Heart left ventricle (tissue), 16 donors: ENCODE measurements around the gene ST7. TPM values are rescaled to one million over a fixed set of nuclear protein-coding genes. Genes with fewer than 3 reads are reported as not detected.

Experiments
- ATAC-seq, 4 donors: fragments of 200-7000 bp; cut with Tn5 transposase; one replicate each; pipeline ENCODE4 v1.9.1; 2020 to 2022; ENCODE audit warnings: moderate library complexity in 4 of 4, mild to moderate bottlenecking in 3 of 4, moderate number of reproducible peaks in 1 of 4
- DNase-seq, 5 donors: peaks; one replicate each; pipeline ENCODE4 v3.0.0-alpha.2; 2020
- H3K27ac ChIP-seq, 12 donors: fragments of 200-600 bp; sonication (generic) in 4 of 12; one replicate each; pipeline versions ENCODE4 v1.5.0 to v1.8.0; 2016 to 2022; ENCODE audit warnings: mild to moderate bottlenecking in 2 of 12
- H3K27me3 ChIP-seq, 9 donors: fragments of 200-600 bp; sonication (generic) in 2 of 9; one replicate each; pipeline versions ENCODE4 v1.5.1 to v1.8.0; 2016 to 2022; ENCODE audit warnings: mild to moderate bottlenecking in 3 of 9
- H3K36me3 ChIP-seq, 9 donors: fragments of 200-600 bp; sonication (generic) in 2 of 9; one replicate each; pipeline versions ENCODE4 v1.5.0 to v1.8.0; 2018 to 2022; ENCODE audit warnings: mild to moderate bottlenecking in 2 of 9
- H3K4me1 ChIP-seq, 12 donors: fragments of 200-600 bp; sonication (generic) in 4 of 12; one replicate each; pipeline versions ENCODE4 v1.5.0 to v1.8.0; 2016 to 2022; ENCODE audit warnings: mild to moderate bottlenecking in 3 of 12
- H3K4me3 ChIP-seq, 12 donors: fragments of 200-600 bp; sonication (generic) in 4 of 12; one replicate each; pipeline versions ENCODE4 v1.5.0 to v1.8.0; 2017 to 2022; ENCODE audit warnings: mild to moderate bottlenecking in 9 of 12, moderate library complexity in 4 of 12
- H3K9me3 ChIP-seq, 12 donors: fragments of 200-600 bp; sonication (generic) in 4 of 12; one replicate each; pipeline versions ENCODE4 v1.5.0 to v1.8.0; 2016 to 2022; ENCODE audit warnings: mild to moderate bottlenecking in 1 of 12
- CTCF ChIP-seq, 12 donors: fragments of 200-600 bp; sonication (generic) in 4 of 12; IDR thresholded peaks; one replicate each; pipeline versions ENCODE4 v1.5.0 to v1.8.0; 2018 to 2022; ENCODE audit warnings: antibody characterized with exemption in 12 of 12, mild to moderate bottlenecking in 5 of 12
- POLR2A ChIP-seq, 2 donors: fragments of 450-650 bp; IDR thresholded peaks; one replicate each; pipeline ENCODE4 v1.6.1; 2017; ENCODE audit warnings: antibody characterized with exemption in 2 of 2, mild to moderate bottlenecking in 2 of 2, moderate library complexity in 2 of 2
- WGBS, 4 donors: extraction: QIAGEN DNeasy Blood & Tissue Kit in 2 of 4; methylation state at CpG; one replicate each; pipeline versions ENCODE4 v1.1.5 to v1.1.7; 2013 to 2018; 5-methylcytosine and 5-hydroxymethylcytosine counted together
- intact Hi-C, 10 donors: fragments of 100-400 bp; cut with DNase I; formaldehyde crosslinking; loops; one replicate each; pipeline versions ENCODE4 v1.11.1 to v1.14.2; 2022
- polyA plus RNA-seq, 2 donors: library from polyadenylated mRNA; stranded (reverse); fragments of 200-250 nt; gene quantifications; one replicate each; pipeline ENCODE4 v1.2.3, GENCODE V29; 2013
- total RNA-seq, 9 donors: library from RNA; depleted of rRNA in 2 of 9; stranded (reverse); fragments of >200 nt in 2 of 9; fragmentation: NEBNext Ultra II Directional in 3 of 9; extraction: Animal tissue kit (Norgen Biotek cat#: 25700) in 3 of 9; gene quantifications; one replicate each; pipeline versions ENCODE4 v1.1.0 to v1.2.4, GENCODE V29; 2016 to 2023
- donor health status: ischemic (EF 13 %, LVEDD 7.1; RV severe dilation, severe dysfunction).
- donor health status: healthy with polysubstance abuse.
- donor health status: DM: no; HTN: yes; CAD: no.
- donor health status: DM: no; HTN: no; CAD: no.
- donor health status: ischemic (EF 25% LVEDD 6.9; RV normal size, moderate dysfunction).
- donor health status: ischemic (EF 25% LVEDD 5.7; RV mildly dilated, moderate dysfunction).
- donor health status: healthy.
- donor health status: DM: yes; HTN: yes; CAD: no.
- donor health status: ischemic (EF 35%, LVEDD 5.7; RV mildly dilated, moderate dysfunction).
- donor health status: nonischemic (EF 11% LVEDD 7.7; RV severe dilation, severe dysfunction).
- donor health status: DM: yes; HTN: yes; CAD: no.
- donor health status: PGD.
- donor health status: ischemic (EF 29% LVEDD 5.4; RV normal size, mild dysfunction).
- donor health status: nonischemic (EF 23%, LVEDD 6.1; RV moderate dilation, normal function).

ST7 gene
- total and polyA plus RNA-seq, 11 donors: 16.0 to 41.3 (median 25.5) TPM

- no peak for TF ChIP-seq CTCF (IDR thresholded peaks at IDR 0.05)
- H3K4me3 ChIP-seq: no peak overlapping the region
- H3K36me3 ChIP-seq: peaks cover 0 to 45% (median 11%) of the 10 kb centered on the region in 9 donors
- H3K9me3 ChIP-seq: no peaks in the 10 kb centered on the region
- ATAC-seq (no peak), DNase-seq (no peak)
- intact Hi-C loops: loop anchor here in 7 of 10 donors (10.0 kb wide), 2 partner anchors 167 to 977 kb away; no protein-coding TSS in a partner anchor
- H3K27ac ChIP-seq: no peak overlapping the region
- no peaks in the 10 kb centered on the region for H3K27me3 ChIP-seq
- no peaks in the 10 kb centered on the region for H3K4me1 ChIP-seq
- WGBS, 4 donors: 80 to 86% (median 84%) methylated on average over 6 of the region's 6 CpGs
Observed at GRCh38 chr7:117217106-117218035, 264.1 kb downstream of the ST7 start.

GRCh38 chr7:117218700-117219099 is 265.4 kb downstream of the ST7 start:
- Histone ChIP-seq H3K36me3 (peaks cover 0 to 58% (median 20%) of the 10 kb centered on the region in 9 donors), H3K27me3 (no peaks in the 10 kb centered on the region), H3K9me3 (no peaks in the 10 kb centered on the region), H3K4me1 (no peaks in the 10 kb centered on the region), H3K4me3 (no peak overlapping the region), H3K27ac (no peak overlapping the region)
- DNase-seq (no peak), ATAC-seq (no peak)
- WGBS, 4 donors: 73 to 85% (median 81%) methylated on average over 4 of the region's 4 CpGs
- intact Hi-C loops: loop anchor here in 7 of 10 donors (10.0 kb wide), 2 partner anchors 166 to 976 kb away; no protein-coding TSS in a partner anchor
- no peak for TF ChIP-seq POLR2A (IDR thresholded peaks at IDR 0.05)

GRCh38 chr7:117219485-117219884 is 266.2 kb downstream of the ST7 start:
- TF ChIP-seq CTCF (IDR thresholded peaks at IDR 0.05): no peak
- no peak for TF ChIP-seq POLR2A (IDR thresholded peaks at IDR 0.05)
- DNase-seq (no peak), ATAC-seq (peak in 2 of 4 donors; percentile 18 to 45)
- Histone ChIP-seq H3K27me3 (no peaks in the 10 kb centered on the region), H3K4me1 (no peaks in the 10 kb centered on the region), H3K9me3 (no peaks in the 10 kb centered on the region), H3K4me3 (no peak overlapping the region), H3K27ac (no peak overlapping the region), H3K36me3 (peaks cover 0 to 63% (median 20%) of the 10 kb centered on the region in 9 donors)
- intact Hi-C loops: loop anchor here in 7 of 10 donors (10.0 kb wide), 2 partner anchors 165 to 975 kb away; no protein-coding TSS in a partner anchor
- 93 to 97% (median 94%) methylated on average over 8 of the region's 8 CpGs for WGBS, 4 donors

- Histone ChIP-seq H3K9me3 (no peaks in the 10 kb centered on the region), H3K4me1 (no peaks in the 10 kb centered on the region), H3K27ac (no peak overlapping the region), H3K27me3 (no peaks in the 10 kb centered on the region), H3K36me3 (peaks cover 0 to 60% (median 20%) of the 10 kb centered on the region in 9 donors), H3K4me3 (no peak overlapping the region)
- 67 to 81% (median 75%) methylated on average over 5 of the region's 5 CpGs for WGBS, 4 donors
- intact Hi-C loops: loop anchor here in 2 of 10 donors (10.0 kb wide), 2 partner anchors 64 to 164 kb away; no protein-coding TSS in a partner anchor
- no peak for ATAC-seq
- TF ChIP-seq CTCF (IDR thresholded peaks at IDR 0.05) (no peak), POLR2A (IDR thresholded peaks at IDR 0.05) (no peak)
- DNase-seq: no peak
Observed at GRCh38 chr7:117220836-117221235, 267.5 kb downstream of the ST7 start.
